Myocyte (in vitro differentiated cells): ENCODE measurements around the gene TCF12. TPM values are rescaled to one million over a fixed set of nuclear protein-coding genes. Genes with fewer than 3 reads are reported as not detected.
A peak's percentile ranks its signal among the peaks of the same experiment; 100 is the strongest.

Experiments used
- DNase-seq: peaks from one replicate; pipeline ENCODE4 v3.0.0-alpha.2; 2012; ENCODE audit warnings: low read depth
- total RNA-seq: library from RNA; depleted of rRNA; stranded (reverse); fragments of >200 nt; gene quantifications from 2 replicates; pipeline ENCODE4 v1.2.3, GENCODE V29; 2014

The TCF12 gene
- total RNA-seq, 1 donor from 2014 or later: 128 TPM

DNA sequence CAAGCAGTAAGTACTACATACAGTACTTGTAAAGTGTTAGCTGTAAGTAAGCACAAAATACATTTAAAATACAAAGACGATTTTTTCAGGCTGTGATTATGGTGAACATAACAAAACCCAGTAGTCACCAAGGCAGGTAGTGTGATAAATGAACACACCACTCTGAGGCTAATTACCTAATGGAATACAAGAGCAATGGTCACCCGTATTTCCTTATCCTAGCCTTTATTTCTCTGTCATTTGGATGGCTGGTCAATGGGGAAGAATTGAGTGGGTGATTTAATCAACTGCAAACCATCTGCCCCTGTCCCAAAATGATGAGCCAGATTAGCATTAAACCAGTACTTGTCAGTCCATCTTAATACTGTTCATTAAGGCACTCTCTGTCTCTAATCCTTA is 368.7 kb downstream of the TCF12 start:
- no peak for DNase-seq

DNA sequence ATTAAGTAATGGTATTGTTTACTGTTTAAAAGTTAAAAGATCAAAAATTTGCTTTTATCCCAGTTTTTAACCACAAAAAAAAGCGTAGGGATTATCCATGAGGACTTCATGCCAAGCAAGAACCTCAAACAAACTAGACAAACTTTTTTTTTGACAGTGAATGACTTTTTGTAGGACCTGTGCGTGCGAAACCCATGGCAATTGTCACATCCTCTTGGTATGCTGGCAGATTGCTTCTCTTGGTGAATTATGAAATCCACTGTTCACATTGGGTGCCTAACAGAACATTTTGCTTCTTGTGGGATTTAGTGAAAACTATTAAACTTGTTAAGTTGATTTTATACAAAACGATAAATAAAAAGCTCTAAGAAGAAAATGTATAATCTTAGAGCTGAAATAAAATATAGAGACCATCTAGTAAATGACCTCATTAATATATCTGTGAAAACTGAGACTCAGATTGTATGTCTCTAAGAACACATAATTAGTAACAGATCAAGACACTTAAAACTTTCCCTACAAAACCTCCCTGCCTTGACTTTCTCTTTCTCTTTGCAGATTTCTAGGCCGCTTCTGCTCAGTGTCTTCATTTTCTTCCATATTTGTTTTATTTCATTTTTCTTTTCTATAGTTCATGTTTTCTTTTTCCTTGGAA is 370.6 kb downstream of the TCF12 start:
- peak; percentile 44 for DNase-seq

- DNase-seq: no peak
Observed at GRCh38 chr15:57290187-57290586, 371.7 kb downstream of the TCF12 start.

- no peak for DNase-seq
Observed at GRCh38 chr15:57290826-57291225, 372.4 kb downstream of the TCF12 start.

DNA sequence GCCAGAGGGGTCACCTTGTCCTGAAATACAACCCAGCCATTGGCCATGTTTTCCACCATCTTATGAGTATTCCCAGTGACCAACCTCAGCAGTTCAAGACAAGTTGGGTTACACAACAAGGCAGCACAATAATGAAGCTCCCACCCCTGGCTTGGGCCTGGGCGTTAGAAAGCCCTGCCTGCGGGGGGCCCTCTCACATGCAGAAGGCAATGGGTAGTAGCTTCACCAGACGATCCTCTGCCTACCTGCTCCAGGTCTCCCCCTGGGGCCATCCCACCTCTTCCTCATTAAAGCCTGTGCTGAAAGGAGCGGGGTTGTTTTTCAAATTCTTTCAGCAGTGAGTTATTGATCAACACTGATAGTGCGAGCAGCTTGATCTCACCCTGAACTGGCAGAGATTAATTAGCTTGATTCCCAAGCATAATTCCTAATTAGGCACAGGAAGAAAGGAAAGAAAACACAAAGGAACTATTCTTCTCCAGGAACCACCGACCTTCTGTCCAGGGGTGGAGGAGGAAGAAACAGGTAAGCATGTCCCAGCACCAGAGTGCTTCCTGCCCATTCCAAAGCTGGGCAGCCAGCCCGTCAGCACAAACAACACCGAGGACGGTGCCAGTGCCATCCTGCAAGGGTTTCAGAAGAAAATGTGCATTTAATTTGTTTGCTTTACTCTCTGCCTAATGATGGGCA is 378.2 kb downstream of the TCF12 start:
- no peak for DNase-seq

DNA sequence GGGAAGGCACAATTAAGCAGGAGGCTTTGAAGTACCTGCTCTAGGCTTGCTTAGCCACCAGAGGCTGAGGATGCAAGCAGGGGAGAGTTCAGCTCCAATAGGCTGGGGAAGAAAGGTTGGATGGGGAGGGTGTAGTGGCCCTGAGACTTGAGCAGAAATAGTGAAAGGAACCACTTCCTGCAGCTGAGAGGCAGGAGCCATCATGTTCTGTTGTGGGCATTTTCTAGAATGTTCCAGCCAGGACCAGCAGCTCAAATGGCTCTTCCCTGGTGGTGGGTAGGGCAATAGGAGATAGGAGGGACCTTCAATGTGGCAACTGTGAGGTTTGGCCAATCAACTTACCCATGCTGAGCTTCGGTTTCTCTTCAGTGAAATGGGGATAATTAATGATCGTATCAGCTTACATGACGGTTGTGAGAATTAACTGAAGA is 378.7 kb downstream of the TCF12 start:
- no peak for DNase-seq

GRCh38 chr15:57297630-57298029 is 379.2 kb downstream of the TCF12 start:
- no peak for DNase-seq

- peak; percentile 49 for DNase-seq
Observed at GRCh38 chr15:57298204-57298603, 379.8 kb downstream of the TCF12 start.

DNA sequence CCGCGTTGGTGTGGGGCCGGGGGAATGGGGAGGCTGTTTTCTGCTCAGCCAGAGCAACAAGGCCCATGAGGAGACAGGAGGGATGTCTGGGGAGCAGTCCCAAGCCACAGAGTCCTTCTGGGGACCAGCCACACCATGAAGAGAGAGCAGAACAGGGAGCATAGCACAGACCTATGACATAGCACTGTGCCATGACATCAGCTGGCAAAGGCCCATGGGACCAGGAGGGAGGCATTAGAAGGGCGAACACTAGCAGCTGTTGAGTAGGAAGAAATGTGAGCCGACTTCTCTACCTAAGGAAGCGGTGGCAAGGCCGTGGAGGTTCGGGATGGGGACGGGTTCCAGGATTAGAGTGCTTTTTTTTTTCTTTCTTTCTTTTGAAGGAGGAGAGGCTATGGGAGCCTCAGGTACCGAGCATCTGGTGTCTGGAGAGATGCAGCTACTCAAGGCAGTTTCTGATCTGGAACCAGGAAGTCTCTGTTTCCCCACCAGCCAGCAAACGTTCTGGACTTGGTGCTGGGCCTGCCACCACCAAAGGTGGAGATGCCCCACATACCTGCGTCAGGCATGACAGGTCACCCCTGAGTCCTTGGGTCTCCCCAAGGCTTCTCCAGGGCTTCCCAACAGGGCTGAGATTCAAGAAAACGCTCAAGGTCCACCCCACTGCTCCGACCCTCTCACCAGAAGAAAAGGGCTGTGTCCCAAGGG is 380.6 kb downstream of the TCF12 start:
- peak; percentile 63 for DNase-seq

DNA sequence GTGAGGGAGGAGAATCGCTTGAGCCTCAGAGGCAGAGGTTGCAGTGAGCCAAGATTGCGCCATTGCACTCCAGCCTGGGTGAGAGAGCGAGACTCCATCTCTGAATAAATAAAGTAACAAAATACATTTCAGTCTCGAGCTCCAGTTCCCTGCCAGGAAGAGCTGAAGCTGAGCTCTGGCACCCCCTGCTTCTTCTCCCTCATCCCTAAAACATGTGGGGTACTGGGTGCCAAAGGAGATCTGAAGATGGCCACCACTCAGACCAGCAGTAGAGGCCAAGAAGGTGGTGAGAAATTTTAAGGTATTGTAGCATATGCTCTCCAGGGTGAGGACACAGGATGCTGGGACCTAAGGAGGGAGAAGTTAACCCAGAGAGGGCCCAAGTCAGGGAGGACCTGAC is 382.9 kb downstream of the TCF12 start:
- DNase-seq: no peak

- DNase-seq: no peak
Observed at GRCh38 chr15:57302640-57303257, 384.3 kb downstream of the TCF12 start.

- DNase-seq: no peak
Observed at GRCh38 chr15:57305009-57305408, 386.6 kb downstream of the TCF12 start.

GRCh38 chr15:57306161-57306943 is 387.9 kb downstream of the TCF12 start:
- peak; percentile 85 for DNase-seq

DNA sequence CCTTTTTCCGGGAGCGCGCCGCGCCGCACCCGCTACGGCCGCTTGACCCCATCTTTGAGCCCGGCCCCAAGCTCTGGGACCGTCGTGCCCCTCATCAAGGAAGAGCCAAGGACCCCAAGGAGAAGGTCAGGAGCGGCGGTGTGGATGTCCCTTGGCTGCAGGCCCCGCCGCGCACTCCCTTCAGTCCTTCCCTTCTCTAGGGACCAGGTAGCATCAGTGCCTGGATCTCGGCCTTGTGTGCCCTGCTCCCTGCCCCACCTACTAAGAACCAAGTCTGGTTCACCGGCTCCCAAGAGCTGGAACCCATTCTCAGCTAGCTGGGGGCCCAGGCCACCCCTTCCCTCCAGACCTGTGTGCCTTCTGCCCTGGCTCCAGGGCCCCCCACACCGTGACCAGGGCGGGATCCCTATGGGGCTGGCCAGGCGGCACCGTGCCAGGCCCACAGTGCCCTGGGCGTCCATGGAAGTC is 388.5 kb downstream of the TCF12 start:
- DNase-seq: no peak

- no peak for DNase-seq
Observed at GRCh38 chr15:57307527-57308169, 389.2 kb downstream of the TCF12 start.

- DNase-seq: no peak
Observed at GRCh38 chr15:57308170-57308545, 389.7 kb downstream of the TCF12 start.

GRCh38 chr15:57309856-57310760 is 391.7 kb downstream of the TCF12 start:
- no peak for DNase-seq

DNA sequence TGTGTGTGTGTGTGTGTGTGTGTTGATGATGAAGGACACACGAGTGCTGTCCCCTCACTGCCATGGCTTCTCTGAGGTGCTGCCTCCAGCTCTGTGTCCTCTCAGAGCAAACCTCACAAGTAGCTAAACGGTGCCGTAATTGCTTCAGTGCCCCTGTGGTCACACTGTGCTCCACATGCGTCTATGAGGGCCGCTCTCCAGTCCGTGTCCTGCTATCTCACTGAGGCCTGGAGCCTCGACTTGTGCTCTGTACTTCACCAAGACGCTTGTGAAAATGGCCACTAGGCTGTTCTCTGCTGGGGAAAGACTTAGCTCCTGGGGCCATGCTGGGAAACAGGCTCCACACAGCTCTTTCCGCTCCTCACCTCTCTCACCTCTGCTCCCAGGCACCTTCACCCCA is 392.4 kb downstream of the TCF12 start:
- DNase-seq: no peak

DNA sequence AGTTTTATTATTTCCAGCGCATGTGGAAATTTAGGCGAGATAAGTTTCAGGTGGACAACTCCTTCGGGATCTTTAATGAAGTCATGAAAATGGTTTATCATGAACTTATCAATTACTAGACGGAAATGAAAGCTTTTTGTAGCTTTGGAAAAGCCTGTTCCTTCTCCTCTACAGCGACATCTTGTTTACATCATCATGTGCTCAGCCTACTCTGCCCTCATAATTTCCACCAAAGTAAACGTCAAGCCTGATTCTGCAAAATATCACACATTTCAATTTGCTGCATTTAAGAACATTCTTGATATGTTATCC is 393.5 kb downstream of the TCF12 start:
- no peak for DNase-seq
